Measurements from ENCODE around the gene RPS3A. TPM values are rescaled to one million over a fixed set of nuclear protein-coding genes. Genes with fewer than 3 reads are reported as not detected.

RPS3A gene
- total RNA-seq, 4 donors from 2014 or later: 2,495 to 3,475 (median 3,045) TPM

- TF ChIP-seq CTCF (IDR thresholded peaks at IDR 0.05): no peak
- DNase-seq (ENCODE audit: low spot score) (no peak), ATAC-seq (ENCODE audit: low FRiP score) (no peak)
Observed at GRCh38 chr4:151142758-151143157, 43.3 kb downstream of the RPS3A start.

GRCh38 chr4:151143162-151143561 lies 43.7 kb downstream of the RPS3A start:
- DNase-seq (ENCODE audit: low spot score) (no peak), ATAC-seq (ENCODE audit: low FRiP score) (no peak)
- TF ChIP-seq CTCF (IDR thresholded peaks at IDR 0.05): no peak

- TF ChIP-seq CTCF (IDR thresholded peaks at IDR 0.05): no peak
- no peak for DNase-seq (ENCODE audit: low spot score)
- no peak for ATAC-seq (ENCODE audit: low FRiP score)
Observed at GRCh38 chr4:151143811-151144210, 44.4 kb downstream of the RPS3A start.

GRCh38 chr4:151144329-151145072 lies 45.1 kb downstream of the RPS3A start:
- TF ChIP-seq CTCF (IDR thresholded peaks at IDR 0.05): no peak
- ATAC-seq (ENCODE audit: low FRiP score) (no peak), DNase-seq (ENCODE audit: low spot score) (no peak)

GRCh38 chr4:151147000-151147399 lies 47.6 kb downstream of the RPS3A start:
- no peak for ATAC-seq (ENCODE audit: low FRiP score)
- TF ChIP-seq CTCF (IDR thresholded peaks at IDR 0.05): no peak

GRCh38 chr4:151148261-151148660 lies 48.8 kb downstream of the RPS3A start:
- ATAC-seq (ENCODE audit: low FRiP score): no peak
- TF ChIP-seq CTCF (IDR thresholded peaks at IDR 0.05): no peak
- DNase-seq (ENCODE audit: low spot score): no peak

More at GRCh38 chr4:151147000-151147399, 47.6 kb downstream of the RPS3A start:
- DNase-seq (ENCODE audit: low spot score): no peak
